A549 (cell line): ENCODE data around the gene SHC4. TPM values are rescaled to one million over a fixed set of nuclear protein-coding genes. Genes with fewer than 3 reads are reported as not detected.

Experiments used
- ATAC-seq, 2 experiments: fragments of 200-7000 bp in 1 of 2; fragments of >200 bp in 1 of 2; cut with Nextera tagmentation in 1 of 2; cut with Tn5 transposase in 1 of 2; 3 replicates each; pipeline versions ENCODE4 v1.8.0 to v1.9.1; 2018 to 2020; ENCODE audit warnings: mild to moderate bottlenecking in 1 of 2, moderate library complexity in 1 of 2
- CTCF ChIA-PET: fragments of 300-600 bp; sonication (Branson Sonifier 250); formaldehyde crosslinking; extraction: SDS; loops from one replicate; lab custom pipeline; 2021; ENCODE audit warnings: antibody characterized with exemption, inconsistent platforms; lab: Yijun Ruan, JAX
- POLR2A ChIA-PET: fragments of 350-600 bp; formaldehyde crosslinking; extraction: SDS; loops from one replicate; lab custom pipeline; 2021; ENCODE audit warnings: antibody characterized with exemption, inconsistent platforms; lab: Yijun Ruan, JAX
- DNase-seq, 2 experiments: peaks; one replicate each; pipeline versions ENCODE4 v3.0.0 to v3.0.0-alpha.2; 2011 to 2016; ENCODE audit warnings: low read depth in 1 of 2, low spot score in 1 of 2
- FAIRE-seq: peaks from 2 replicates; lab custom pipeline; 2011; peaks lifted over from hg19 to GRCh38; lab: Jason Lieb, UNC
- H3K27ac ChIP-seq, 2 experiments: fragments of >200 bp; sonication (Bioruptor Twin); formaldehyde crosslinking; 3 replicates each; pipeline ENCODE4 v1.5.1; 2016 to 2017
- H3K4me1 ChIP-seq: fragments of >200 bp; sonication (Bioruptor Twin); formaldehyde crosslinking; 3 replicates; pipeline ENCODE4 v1.6.1; 2016
- H3K4me2 ChIP-seq: fragments of >200 bp; sonication (Bioruptor Twin); formaldehyde crosslinking; 3 replicates; pipeline ENCODE4 v1.6.1; 2016
- H3K4me3 ChIP-seq: fragments of >200 bp; sonication (Bioruptor Twin); formaldehyde crosslinking; 3 replicates; pipeline ENCODE4 v1.5.1; 2016
- H3K9me3 ChIP-seq: fragments of >200 bp; sonication (Bioruptor Twin); formaldehyde crosslinking; 3 replicates; pipeline ENCODE4 v1.6.1; 2016
- BHLHE40 ChIP-seq: IDR thresholded peaks from 2 replicates; pipeline ENCODE4 v1.6.1; 2012; ENCODE audit warnings: low read depth, low read length, inconsistent platforms
- CHD2 ChIP-seq: fragments of 150-350 bp; IDR thresholded peaks from 2 replicates; pipeline ENCODE4 v1.6.1; 2014; ENCODE audit warnings: low read length; ENCODE audit not compliant: partially characterized antibody
- EHF ChIP-seq: fragments of 250-450 bp; sonication (Bioruptor Pico); IDR thresholded peaks from 2 replicates; pipeline ENCODE4 v1.5.0; 2020; ENCODE audit warnings: mild to moderate bottlenecking
- EHMT2 ChIP-seq: fragments of 200-600 bp; sonication (generic); IDR thresholded peaks from 2 replicates; pipeline ENCODE4 v1.6.1; 2016; ENCODE audit warnings: antibody characterized with exemption, low read depth, mild to moderate bottlenecking, moderate library complexity
- FOSL2 ChIP-seq, 2 experiments: fragments of 450-650 bp in 1 of 2; fragments of >200 bp in 1 of 2; sonication (Bioruptor Twin) in 1 of 2; formaldehyde crosslinking; IDR thresholded peaks; 2 replicates each; pipeline versions ENCODE4 v1.5.0 to v1.6.1; 2016 to 2020; ENCODE audit warnings: mild to moderate bottlenecking in 1 of 2, moderate library complexity in 1 of 2
- GATA3 ChIP-seq: IDR thresholded peaks from 2 replicates; pipeline ENCODE4 v1.6.1; 2012; ENCODE audit warnings: borderline replicate concordance
- HDAC2 ChIP-seq: fragments of 200-600 bp; sonication (generic); IDR thresholded peaks from 2 replicates; pipeline ENCODE4 v1.6.1; 2016
- HMGXB4 ChIP-seq: fragments of 250-450 bp; sonication (Bioruptor Pico); IDR thresholded peaks from 2 replicates; pipeline ENCODE4 v1.5.0; 2021; ENCODE audit warnings: mild to moderate bottlenecking, moderate library complexity, borderline replicate concordance
- JUNB ChIP-seq: fragments of >200 bp; sonication (Bioruptor Twin); formaldehyde crosslinking; IDR thresholded peaks from 2 replicates; pipeline ENCODE4 v1.6.1; 2016
- KDM1A ChIP-seq: fragments of 200-600 bp; sonication (generic); IDR thresholded peaks from 2 replicates; pipeline ENCODE4 v1.6.1; 2016; ENCODE audit warnings: low read depth, mild to moderate bottlenecking
- NR3C1 ChIP-seq: fragments of >200 bp; sonication (Bioruptor Twin); formaldehyde crosslinking; IDR thresholded peaks from 3 replicates; pipeline ENCODE4 v1.6.1; 2017
- PHF8 ChIP-seq: fragments of 200-600 bp; sonication (generic); IDR thresholded peaks from 2 replicates; pipeline ENCODE4 v1.6.1; 2016; ENCODE audit warnings: low read depth, mild to moderate bottlenecking, antibody characterized with exemption, moderate library complexity, borderline replicate concordance
- POLR2A ChIP-seq: IDR thresholded peaks from 2 replicates; pipeline ENCODE4 v1.6.1; 2012; ENCODE audit warnings: mild to moderate bottlenecking, low read length
- POLR2AphosphoS2 ChIP-seq: conservative IDR thresholded peaks from 2 replicates; pipeline ENCODE4 v1.6.1; 2012; ENCODE audit warnings: low read length, improper control_type of control experiment, inconsistent platforms
- RAD21 ChIP-seq, 2 experiments: fragments of >200 bp in 1 of 2; sonication (Bioruptor Twin) in 1 of 2; formaldehyde crosslinking in 1 of 2; IDR thresholded peaks in 1 of 2; conservative IDR thresholded peaks in 1 of 2; 2 replicates in 1 of 2; 3 replicates in 1 of 2; pipeline ENCODE4 v1.6.1; 2012 to 2018; ENCODE audit warnings: inconsistent platforms in 1 of 2
- RCOR1 ChIP-seq: fragments of 150-350 bp; IDR thresholded peaks from 2 replicates; pipeline ENCODE4 v1.6.1; 2014; ENCODE audit warnings: antibody characterized with exemption, low read length, low read depth
- RFX5 ChIP-seq: fragments of 450-650 bp; IDR thresholded peaks from 2 replicates; pipeline ENCODE4 v1.7.1; 2014; ENCODE audit warnings: antibody characterized with exemption, mild to moderate bottlenecking, moderate library complexity
- SREBF2 ChIP-seq: fragments of 450-650 bp; IDR thresholded peaks from 2 replicates; pipeline ENCODE4 v1.6.1; 2014; ENCODE audit warnings: mild to moderate bottlenecking, moderate library complexity
- TFCP2L1 ChIP-seq: fragments of 250-450 bp; sonication (Bioruptor Pico); IDR thresholded peaks from 2 replicates; pipeline ENCODE4 v1.5.0; 2021; ENCODE audit warnings: mild to moderate bottlenecking
- USF2 ChIP-seq: fragments of 450-650 bp; IDR thresholded peaks from 2 replicates; pipeline ENCODE4 v1.6.1; 2014; ENCODE audit warnings: antibody characterized with exemption
- ZNF302 ChIP-seq: fragments of 250-450 bp; sonication (Bioruptor Pico); IDR thresholded peaks from 2 replicates; pipeline ENCODE4 v1.9.0; 2021; ENCODE audit warnings: inconsistent platforms, mild to moderate bottlenecking, moderate library complexity
- ZSCAN20 ChIP-seq: fragments of 250-450 bp; sonication (Bioruptor Pico); IDR thresholded peaks from 2 replicates; pipeline ENCODE4 v1.8.0; 2022; ENCODE audit warnings: mild to moderate bottlenecking, moderate library complexity
- WGBS: methylation state at CpG from one replicate; pipeline ENCODE4 v1.1.6; 2017; ENCODE audit errors: missing lambda C conversion rate; 5-methylcytosine and 5-hydroxymethylcytosine counted together
- polyA plus RNA-seq, 4 experiments: library from polyadenylated mRNA; depleted of rRNA in 3 of 4; stranded (reverse); fragments of >200 nt; fragmentation: RNase III in 1 of 4; extraction: RNeasy Plus Mini Kit Qiagen cat#74134 plus additional on column Dnase treatment in 1 of 4; gene quantifications; 2 replicates in 3 of 4; 3 replicates in 1 of 4; pipeline ENCODE4 v1.2.3, GENCODE V29; 2011 to 2017
- TF ChIP-seq, protein P1 (sequence below): IDR thresholded peaks from 2 replicates; pipeline ENCODE4 v1.6.1; 2012; ENCODE audit warnings: low read depth, borderline replicate concordance
- TF ChIP-seq, protein P2 (sequence below): fragments of >200 bp; sonication (Bioruptor Twin); formaldehyde crosslinking; IDR thresholded peaks from 3 replicates; pipeline ENCODE4 v1.5.1; 2016
- TF ChIP-seq, protein P3 (sequence below): fragments of >200 bp; sonication (Bioruptor Twin); formaldehyde crosslinking; IDR thresholded peaks from 2 replicates; pipeline ENCODE4 v1.6.1; 2016

The SHC4 gene
- polyA plus RNA-seq, 2 of the 4 experiments (the other 2 are of a cell fraction), result 0.08 to 0.16 TPM

DNA sequence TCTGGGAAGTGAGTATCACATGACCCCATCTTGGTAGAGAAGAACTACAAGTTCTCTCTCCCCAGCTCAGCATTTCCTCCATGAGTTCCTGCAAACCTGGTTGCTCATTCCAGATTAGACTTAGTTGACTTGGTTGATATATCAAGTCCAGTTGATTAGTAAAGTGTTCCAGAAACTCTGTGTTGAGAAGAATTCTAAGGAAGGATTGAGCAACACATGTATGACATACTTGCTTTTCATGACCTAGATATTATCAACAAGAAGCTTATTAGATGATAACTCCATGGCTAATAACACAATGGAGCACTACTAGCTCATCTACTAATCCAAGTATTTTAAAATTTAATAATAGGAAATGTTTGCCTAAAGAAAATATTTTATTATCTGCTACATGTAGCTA, 92.2 kb downstream of the SHC4 start (continued):
- TF ChIP-seq CHD2, result no peak
- no peak for TF ChIP-seq ZSCAN20 (CRISPR knock-in tag)
- TF ChIP-seq, protein P1, sequence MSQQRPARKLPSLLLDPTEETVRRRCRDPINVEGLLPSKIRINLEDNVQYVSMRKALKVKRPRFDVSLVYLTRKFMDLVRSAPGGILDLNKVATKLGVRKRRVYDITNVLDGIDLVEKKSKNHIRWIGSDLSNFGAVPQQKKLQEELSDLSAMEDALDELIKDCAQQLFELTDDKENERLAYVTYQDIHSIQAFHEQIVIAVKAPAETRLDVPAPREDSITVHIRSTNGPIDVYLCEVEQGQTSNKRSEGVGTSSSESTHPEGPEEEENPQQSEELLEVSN, result no peak

DNA sequence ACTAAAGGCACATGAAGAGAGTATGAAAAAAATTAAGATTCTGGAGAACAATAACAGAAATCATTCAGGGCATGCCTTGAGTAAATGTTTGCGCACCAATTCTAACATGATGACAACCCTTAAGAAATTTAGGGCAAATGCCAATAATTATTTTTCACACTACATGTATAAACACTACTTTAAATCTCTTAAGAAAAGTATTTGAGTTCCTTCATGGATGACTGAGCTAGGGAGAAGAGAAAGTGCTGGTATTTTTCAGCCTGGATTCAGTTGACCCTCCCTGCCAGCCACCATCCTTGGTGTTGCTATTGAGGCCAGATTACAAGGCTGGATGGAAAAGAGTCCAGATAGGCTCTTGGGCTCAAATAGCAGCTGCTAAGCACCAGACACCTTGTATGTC, 93.8 kb downstream of the SHC4 start:
- ChIA-PET POLR2A (no interaction called here), CTCF (interaction anchor here (0.7 kb wide), 1 partner anchor 8 kb away, joined by 3 read pairs; no protein-coding TSS in a partner anchor)
- ATAC-seq (no peak), DNase-seq (no peak), FAIRE-seq (no peak)
- 97% methylated on average over 1 of the region's 1 CpG for WGBS
- TF ChIP-seq ZNF302 (CRISPR knock-in tag), result no peak
- TF ChIP-seq POLR2AphosphoS2, result no peak
- no peak for TF ChIP-seq POLR2A
- TF ChIP-seq ZSCAN20 (CRISPR knock-in tag), result no peak
- no peak for TF ChIP-seq HDAC2
- TF ChIP-seq TFCP2L1 (CRISPR knock-in tag), result no peak
- no peak for TF ChIP-seq BHLHE40
- no peak for TF ChIP-seq RAD21 (conservative IDR thresholded peaks at IDR 0.05 in 1 of 2, IDR thresholded peaks at IDR 0.05 in 1 of 2)
- TF ChIP-seq, protein P2, sequence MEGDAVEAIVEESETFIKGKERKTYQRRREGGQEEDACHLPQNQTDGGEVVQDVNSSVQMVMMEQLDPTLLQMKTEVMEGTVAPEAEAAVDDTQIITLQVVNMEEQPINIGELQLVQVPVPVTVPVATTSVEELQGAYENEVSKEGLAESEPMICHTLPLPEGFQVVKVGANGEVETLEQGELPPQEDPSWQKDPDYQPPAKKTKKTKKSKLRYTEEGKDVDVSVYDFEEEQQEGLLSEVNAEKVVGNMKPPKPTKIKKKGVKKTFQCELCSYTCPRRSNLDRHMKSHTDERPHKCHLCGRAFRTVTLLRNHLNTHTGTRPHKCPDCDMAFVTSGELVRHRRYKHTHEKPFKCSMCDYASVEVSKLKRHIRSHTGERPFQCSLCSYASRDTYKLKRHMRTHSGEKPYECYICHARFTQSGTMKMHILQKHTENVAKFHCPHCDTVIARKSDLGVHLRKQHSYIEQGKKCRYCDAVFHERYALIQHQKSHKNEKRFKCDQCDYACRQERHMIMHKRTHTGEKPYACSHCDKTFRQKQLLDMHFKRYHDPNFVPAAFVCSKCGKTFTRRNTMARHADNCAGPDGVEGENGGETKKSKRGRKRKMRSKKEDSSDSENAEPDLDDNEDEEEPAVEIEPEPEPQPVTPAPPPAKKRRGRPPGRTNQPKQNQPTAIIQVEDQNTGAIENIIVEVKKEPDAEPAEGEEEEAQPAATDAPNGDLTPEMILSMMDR, result no peak
- no peak for TF ChIP-seq SREBF2
- no peak for TF ChIP-seq NR3C1
- TF ChIP-seq RFX5, result no peak
- no peak for TF ChIP-seq HMGXB4 (CRISPR knock-in tag)
- no peak for TF ChIP-seq JUNB
- TF ChIP-seq EHF, result no peak
- TF ChIP-seq EHMT2, result no peak
- TF ChIP-seq FOSL2 (IDR thresholded peaks at IDR 0.05), result no peak
- TF ChIP-seq FOSL2 (CRISPR knock-in tag; IDR thresholded peaks at IDR 0.05), result no peak
- TF ChIP-seq, protein P3, sequence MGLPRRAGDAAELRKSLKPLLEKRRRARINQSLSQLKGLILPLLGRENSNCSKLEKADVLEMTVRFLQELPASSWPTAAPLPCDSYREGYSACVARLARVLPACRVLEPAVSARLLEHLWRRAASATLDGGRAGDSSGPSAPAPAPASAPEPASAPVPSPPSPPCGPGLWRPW, result no peak
- no peaks in the 10 kb centered on the region for H3K9me3 ChIP-seq
- no peak overlapping the region for H3K27ac ChIP-seq
- H3K4me2 ChIP-seq, result no peak overlapping the region
- H3K4me1 ChIP-seq, result peaks cover 16% of the 10 kb centered on the region; the same call in 2 of the 3 replicates
- no peak overlapping the region for H3K4me3 ChIP-seq

DNA sequence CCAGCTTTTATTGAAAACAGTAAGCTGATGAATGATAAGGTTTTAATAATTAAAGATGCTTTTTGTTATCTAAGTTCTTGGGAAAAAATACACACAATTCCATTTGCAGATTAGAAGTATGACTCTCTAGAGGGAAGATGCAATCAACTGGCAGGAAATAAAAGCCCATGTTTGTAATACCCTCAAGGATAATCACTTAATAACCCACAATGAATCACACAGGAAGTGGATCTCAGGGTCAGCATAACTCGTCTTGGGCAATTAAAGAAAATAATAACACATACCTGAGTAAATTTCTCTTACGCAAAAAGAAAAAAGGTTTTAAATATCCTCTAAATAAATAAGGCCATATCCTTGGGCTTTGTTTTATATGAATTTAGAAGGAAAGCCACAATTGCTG, 95.2 kb downstream of the SHC4 start:
- FAIRE-seq (no peak), DNase-seq (peak in 1 of 2 experiments; percentile 6), ATAC-seq (no peak)
- no peak overlapping the region for H3K4me2 ChIP-seq
- H3K4me1 ChIP-seq, result peaks cover 16% of the 10 kb centered on the region; the same call in 2 of the 3 replicates
- no peaks in the 10 kb centered on the region for H3K9me3 ChIP-seq
- WGBS, result 47% methylated on average over 2 of the region's 2 CpGs
- CTCF ChIA-PET, result no interaction called here
- H3K4me3 ChIP-seq, result no peak overlapping the region
- H3K27ac ChIP-seq, result no peak overlapping the region
- no peak for TF ChIP-seq PHF8
- TF ChIP-seq USF2, result no peak
- no peak for TF ChIP-seq GATA3
- no peak for TF ChIP-seq RCOR1
- TF ChIP-seq JUNB, result no peak
- no peak for TF ChIP-seq KDM1A
- TF ChIP-seq NR3C1, result no peak
- POLR2A ChIA-PET, result interaction anchor here (1.5 kb wide), 1 partner anchor 9 kb away, joined by 5 read pairs; the partner anchor contains the start of gene EID1
